ENCODE measurements around the gene SLC23A3.
A peak's percentile ranks its signal among the peaks of the same experiment; 100 is the strongest.

Gene SLC23A3

GRCh38 chr2:219209236-219210195, 39.7 kb upstream of the SLC23A3 start:
- H3K4me3 ChIP-seq (ENCODE audit: low read depth, low read length) = no peak overlapping the region
- TF ChIP-seq, protein P1, sequence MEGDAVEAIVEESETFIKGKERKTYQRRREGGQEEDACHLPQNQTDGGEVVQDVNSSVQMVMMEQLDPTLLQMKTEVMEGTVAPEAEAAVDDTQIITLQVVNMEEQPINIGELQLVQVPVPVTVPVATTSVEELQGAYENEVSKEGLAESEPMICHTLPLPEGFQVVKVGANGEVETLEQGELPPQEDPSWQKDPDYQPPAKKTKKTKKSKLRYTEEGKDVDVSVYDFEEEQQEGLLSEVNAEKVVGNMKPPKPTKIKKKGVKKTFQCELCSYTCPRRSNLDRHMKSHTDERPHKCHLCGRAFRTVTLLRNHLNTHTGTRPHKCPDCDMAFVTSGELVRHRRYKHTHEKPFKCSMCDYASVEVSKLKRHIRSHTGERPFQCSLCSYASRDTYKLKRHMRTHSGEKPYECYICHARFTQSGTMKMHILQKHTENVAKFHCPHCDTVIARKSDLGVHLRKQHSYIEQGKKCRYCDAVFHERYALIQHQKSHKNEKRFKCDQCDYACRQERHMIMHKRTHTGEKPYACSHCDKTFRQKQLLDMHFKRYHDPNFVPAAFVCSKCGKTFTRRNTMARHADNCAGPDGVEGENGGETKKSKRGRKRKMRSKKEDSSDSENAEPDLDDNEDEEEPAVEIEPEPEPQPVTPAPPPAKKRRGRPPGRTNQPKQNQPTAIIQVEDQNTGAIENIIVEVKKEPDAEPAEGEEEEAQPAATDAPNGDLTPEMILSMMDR (IDR thresholded peaks at IDR 0.05; ENCODE audit: low read depth, low read length, missing control alignments) = no peak
- no peak for DNase-seq (ENCODE audit: low read depth)
- in situ Hi-C loops (cut with HindIII; ENCODE audit: low sequenced_read_pairs) = no loop called here

DNA sequence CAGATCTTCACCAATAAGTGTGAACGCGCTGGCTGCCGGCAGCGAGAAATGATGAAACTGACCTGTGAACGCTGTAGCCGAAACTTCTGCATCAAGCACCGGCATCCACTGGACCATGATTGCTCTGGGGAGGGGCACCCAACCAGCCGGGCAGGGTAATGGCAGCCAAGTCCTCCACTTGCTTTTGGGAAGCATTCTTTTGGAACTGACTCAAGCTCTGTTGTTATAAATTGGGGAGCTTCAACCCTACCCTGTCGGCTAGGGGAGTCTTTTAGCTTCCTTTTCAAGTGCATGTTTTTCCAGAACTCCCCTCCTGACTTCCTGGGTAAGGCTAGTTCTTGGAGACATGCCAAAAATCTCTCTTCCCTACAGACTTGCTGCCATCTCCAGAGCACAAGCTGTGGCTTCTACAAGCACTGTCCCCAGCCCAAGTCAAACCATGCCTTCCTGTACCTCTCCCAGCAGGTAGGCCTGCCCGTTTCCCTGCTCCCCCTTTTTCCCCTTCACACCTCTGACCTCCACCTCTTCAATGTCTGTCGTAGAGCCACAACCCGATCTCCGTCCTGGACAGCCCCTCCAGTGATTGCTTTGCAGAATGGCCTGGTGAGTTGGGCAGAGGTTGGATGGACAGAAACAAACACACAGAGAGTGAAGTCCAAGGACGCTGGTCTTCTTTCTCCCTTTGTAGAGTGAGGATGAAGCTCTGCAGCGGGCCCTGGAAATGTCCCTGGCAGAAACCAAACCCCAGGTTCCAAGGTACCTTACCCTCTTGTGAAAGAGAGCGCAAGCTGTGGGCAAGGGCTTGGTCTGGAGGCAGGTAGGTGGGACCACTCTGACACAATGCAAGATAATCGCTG, 38.3 kb upstream of the SLC23A3 start:
- no peak for DNase-seq (ENCODE audit: low read depth)
- H3K4me3 ChIP-seq (ENCODE audit: low read depth, low read length) = peak overlapping the region; percentile 64
- TF ChIP-seq, protein P1 (IDR thresholded peaks at IDR 0.05; ENCODE audit: low read depth, low read length, missing control alignments) = no peak
- in situ Hi-C loops (cut with HindIII; ENCODE audit: low sequenced_read_pairs) = no loop called here

GRCh38 chr2:219207134-219207883, 37.5 kb upstream of the SLC23A3 start:
- H3K4me3 ChIP-seq (ENCODE audit: low read depth, low read length) = peak overlapping the region; percentile 64
- in situ Hi-C loops (cut with HindIII; ENCODE audit: low sequenced_read_pairs) = no loop called here
- DNase-seq (ENCODE audit: low read depth) = no peak
- TF ChIP-seq, protein P1 (IDR thresholded peaks at IDR 0.05; ENCODE audit: low read depth, low read length, missing control alignments) = no peak

DNA sequence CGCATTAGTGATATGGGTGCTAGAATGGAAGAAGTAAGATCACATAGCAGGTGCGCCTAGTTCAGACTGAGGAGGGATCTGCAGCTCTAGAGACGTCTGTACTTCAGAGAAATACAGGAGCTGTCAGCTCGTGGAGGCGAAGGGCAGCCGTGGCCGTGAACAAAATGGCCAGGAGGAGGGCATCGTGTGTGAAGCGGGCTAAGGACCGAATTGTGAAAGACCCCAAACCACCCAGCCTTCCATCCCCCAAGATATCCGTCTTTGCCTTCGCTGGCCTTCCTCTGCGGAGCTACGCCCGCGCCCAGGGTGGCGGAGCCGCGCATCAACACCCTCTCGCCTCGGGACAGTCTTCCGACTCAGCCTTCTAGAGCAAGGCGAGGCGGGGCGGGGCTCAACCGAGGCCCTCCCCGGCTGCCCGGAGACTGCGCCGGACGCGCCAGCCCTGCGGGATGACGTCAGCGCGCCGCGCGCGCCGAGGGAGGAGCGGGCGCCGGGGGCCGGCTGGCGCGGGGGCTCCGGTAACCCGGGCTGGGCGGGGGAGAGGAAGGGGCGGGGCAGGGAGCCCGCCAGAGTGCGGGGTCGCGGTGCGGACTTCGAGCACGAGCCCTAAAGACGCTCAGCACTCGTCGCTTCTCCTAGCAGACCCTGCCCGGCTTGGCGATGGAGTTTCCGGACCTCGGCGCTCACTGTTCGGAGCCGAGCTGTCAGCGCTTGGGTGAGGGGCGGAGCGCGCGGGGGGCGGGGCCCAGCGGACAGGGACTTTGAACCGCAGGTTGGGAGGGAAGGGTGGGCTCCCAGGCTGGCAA, 36.7 kb upstream of the SLC23A3 start, which contains the start of gene ZFAND2B:
ZFAND2B (plus strand) TSS at position 455 of the 806 bp plus-strand sequence; CDS start at position 661, 206 bp downstream.
- H3K4me3 ChIP-seq (ENCODE audit: low read depth, low read length) = peak within 1 kb of the TSS; percentile 64

DNA sequence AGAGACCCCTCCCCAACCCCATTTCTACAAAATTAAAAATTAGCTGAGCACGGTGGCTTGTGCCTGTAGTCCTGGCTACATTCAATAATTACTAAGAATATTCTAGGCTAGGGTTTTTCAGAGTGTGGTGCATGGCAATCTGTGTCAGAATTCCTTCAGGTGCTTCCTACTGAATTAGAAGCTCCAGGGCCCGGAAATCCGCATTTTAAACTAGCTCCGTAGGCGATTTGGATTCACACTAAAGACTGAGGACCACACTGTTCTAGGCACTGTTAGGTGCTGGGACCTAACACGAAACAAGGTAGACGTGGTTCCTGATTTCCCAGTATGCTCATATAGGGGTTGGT, 36.1 kb upstream of the SLC23A3 start:
- no peak for DNase-seq (ENCODE audit: low read depth)
- peak overlapping the region; percentile 64 for H3K4me3 ChIP-seq (ENCODE audit: low read depth, low read length)
- in situ Hi-C loops (cut with HindIII; ENCODE audit: low sequenced_read_pairs) = no loop called here
- TF ChIP-seq, protein P1 (IDR thresholded peaks at IDR 0.05; ENCODE audit: low read depth, low read length, missing control alignments) = no peak

More for the DNA sequence above, 36.7 kb upstream of the SLC23A3 start, which contains the start of gene ZFAND2B:
- in situ Hi-C loops (cut with HindIII; ENCODE audit: low sequenced_read_pairs) = no loop called here
- TF ChIP-seq, protein P1 (IDR thresholded peaks at IDR 0.05; ENCODE audit: low read depth, low read length, missing control alignments) = no peak
- DNase-seq (ENCODE audit: low read depth) = peak; percentile 74

Data from astrocyte of the cerebellum (primary cell).